ENCODE data around the gene KLHDC9. TPM values are rescaled to one million over a fixed set of nuclear protein-coding genes. Genes with fewer than 3 reads are reported as not detected.

KLHDC9 gene
- total and polyA plus RNA-seq, 2 donors from 2014 or later = 21.9 to 32.2 TPM

- Histone ChIP-seq H3K9ac (ENCODE audit: low read length in 3 of 3) (no peak overlapping the region), H3K36me3 (ENCODE audit: control insufficient read depth in 2 of 3, insufficient read depth in 3 of 3, low read length in 3 of 3) (no peaks in the 10 kb centered on the region), H3K27me3 (ENCODE audit: control insufficient read depth, insufficient read depth, low read length) (no peaks in the 10 kb centered on the region), H3K9me3 (ENCODE audit: control insufficient read depth in 2 of 3, insufficient read depth in 1 of 3, low read length in 3 of 3) (no peaks in the 10 kb centered on the region), H3K4me1 (ENCODE audit: control insufficient read depth in 2 of 3, insufficient read depth in 2 of 3, low read depth in 1 of 3, low read length in 3 of 3) (peaks cover 0 to 4% (median 3%) of the 10 kb centered on the region in 3 donors), H3K27ac (ENCODE audit: low read depth in 2 of 2, low read length in 2 of 2) (no peak overlapping the region), H3K4me3 (ENCODE audit: low read length in 3 of 3) (no peak overlapping the region)
- DNase-seq = no peak
- no peak for FAIRE-seq
- intact Hi-C loops (cut with DNase I) = no loop called here
- TF ChIP-seq CTCF (IDR thresholded peaks at IDR 0.05; ENCODE audit: borderline replicate concordance, extremely low read depth, insufficient read depth) = no peak
Observed at GRCh38 chr1:161111117-161111516, 13.0 kb downstream of the KLHDC9 start.

GRCh38 chr1:161111527-161111926 lies 13.4 kb downstream of the KLHDC9 start:
- no peak for TF ChIP-seq CTCF (IDR thresholded peaks at IDR 0.05; ENCODE audit: borderline replicate concordance, extremely low read depth, insufficient read depth)
- Histone ChIP-seq H3K4me1 (ENCODE audit: control insufficient read depth in 2 of 3, insufficient read depth in 2 of 3, low read depth in 1 of 3, low read length in 3 of 3) (peaks cover 0 to 8% (median 6%) of the 10 kb centered on the region in 3 donors), H3K9ac (ENCODE audit: low read length in 3 of 3) (no peak overlapping the region), H3K27me3 (ENCODE audit: control insufficient read depth, insufficient read depth, low read length) (no peaks in the 10 kb centered on the region), H3K36me3 (ENCODE audit: control insufficient read depth in 2 of 3, insufficient read depth in 3 of 3, low read length in 3 of 3) (no peaks in the 10 kb centered on the region), H3K4me3 (ENCODE audit: low read length in 3 of 3) (no peak overlapping the region), H3K27ac (ENCODE audit: low read depth in 2 of 2, low read length in 2 of 2) (no peak overlapping the region), H3K9me3 (ENCODE audit: control insufficient read depth in 2 of 3, insufficient read depth in 1 of 3, low read length in 3 of 3) (no peaks in the 10 kb centered on the region)
- FAIRE-seq (no peak), DNase-seq (no peak)
- intact Hi-C loops (cut with DNase I) = no loop called here

GRCh38 chr1:161113915-161114314 lies 15.8 kb downstream of the KLHDC9 start:
- intact Hi-C loops (cut with DNase I) = no loop called here
- no peaks in the 10 kb centered on the region for H3K27me3 ChIP-seq (ENCODE audit: control insufficient read depth, insufficient read depth, low read length)
- no peak overlapping the region for H3K27ac ChIP-seq (ENCODE audit: low read depth in 2 of 2, low read length in 2 of 2)
- no peak overlapping the region for H3K4me3 ChIP-seq (ENCODE audit: low read length in 3 of 3)
- peaks cover 3 to 17% (median 11%) of the 10 kb centered on the region in 3 donors for H3K4me1 ChIP-seq (ENCODE audit: control insufficient read depth in 2 of 3, insufficient read depth in 2 of 3, low read depth in 1 of 3, low read length in 3 of 3)
- no peak overlapping the region for H3K9ac ChIP-seq (ENCODE audit: low read length in 3 of 3)
- no peaks in the 10 kb centered on the region for H3K9me3 ChIP-seq (ENCODE audit: control insufficient read depth in 2 of 3, insufficient read depth in 1 of 3, low read length in 3 of 3)
- FAIRE-seq = no peak
- no peaks in the 10 kb centered on the region for H3K36me3 ChIP-seq (ENCODE audit: control insufficient read depth in 2 of 3, insufficient read depth in 3 of 3, low read length in 3 of 3)
- no peak for TF ChIP-seq CTCF (IDR thresholded peaks at IDR 0.05; ENCODE audit: borderline replicate concordance, extremely low read depth, insufficient read depth)
- no peak for DNase-seq

DNA sequence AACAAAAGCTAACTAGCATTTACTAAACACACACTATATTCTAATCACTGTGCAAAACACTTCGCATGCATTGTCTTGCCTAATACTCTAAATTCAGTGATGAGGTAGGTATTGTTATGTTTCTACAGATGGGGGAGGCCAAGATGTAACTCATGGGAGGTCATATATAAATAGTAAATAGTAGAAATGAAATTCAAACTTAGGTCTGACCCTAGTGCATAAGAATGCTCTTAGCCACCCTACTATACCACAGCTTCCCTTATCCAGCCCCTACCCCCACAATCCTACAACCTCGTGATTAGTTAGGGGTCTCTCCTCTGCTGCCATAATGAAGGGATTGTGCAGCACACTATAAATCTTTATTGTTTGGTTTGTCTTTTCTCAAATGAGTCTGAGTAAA lies 16.4 kb downstream of the KLHDC9 start:
- peaks cover 4 to 23% (median 17%) of the 10 kb centered on the region in 3 donors for H3K4me1 ChIP-seq (ENCODE audit: control insufficient read depth in 2 of 3, insufficient read depth in 2 of 3, low read depth in 1 of 3, low read length in 3 of 3)
- H3K27ac ChIP-seq (ENCODE audit: low read depth in 2 of 2, low read length in 2 of 2) = no peak overlapping the region
- H3K9me3 ChIP-seq (ENCODE audit: control insufficient read depth in 2 of 3, insufficient read depth in 1 of 3, low read length in 3 of 3) = no peaks in the 10 kb centered on the region
- no peak overlapping the region for H3K4me3 ChIP-seq (ENCODE audit: low read length in 3 of 3)
- FAIRE-seq (no peak), DNase-seq (no peak)
- intact Hi-C loops (cut with DNase I) = no loop called here
- no peak for TF ChIP-seq CTCF (IDR thresholded peaks at IDR 0.05; ENCODE audit: borderline replicate concordance, extremely low read depth, insufficient read depth)
- no peak overlapping the region for H3K9ac ChIP-seq (ENCODE audit: low read length in 3 of 3)
- no peaks in the 10 kb centered on the region for H3K27me3 ChIP-seq (ENCODE audit: control insufficient read depth, insufficient read depth, low read length)
- H3K36me3 ChIP-seq (ENCODE audit: control insufficient read depth in 2 of 3, insufficient read depth in 3 of 3, low read length in 3 of 3) = no peaks in the 10 kb centered on the region
